PFSK-1 (cell line): ENCODE results near the gene MAST2.

Experiments
- FOXP2 ChIP-seq: optimal IDR thresholded peaks from 2 replicates; pipeline ENCODE3; 2011; ENCODE audit warnings: borderline replicate concordance, control low read depth, inconsistent platforms; ENCODE audit not compliant: insufficient read depth; ENCODE audit errors: extremely low read length, extremely low read depth
- POLR2AphosphoS5 ChIP-seq: IDR thresholded peaks from 2 replicates; pipeline ENCODE4 v1.6.1; 2012; ENCODE audit warnings: low read depth, mild to moderate bottlenecking, control low read depth, low read length, moderate library complexity
- REST ChIP-seq, 2 experiments: IDR thresholded peaks; 2 replicates each; pipeline versions ENCODE4 v1.6.1 to v1.8.0; 2011 to 2012; ENCODE audit warnings: low read depth in 2 of 2, low read length in 2 of 2, control low read depth in 1 of 2, inconsistent platforms in 1 of 2, mild to moderate bottlenecking in 1 of 2, moderate library complexity in 1 of 2; ENCODE audit not compliant: insufficient read depth in 1 of 2
- SIN3A ChIP-seq: IDR thresholded peaks from 2 replicates; pipeline ENCODE4 v1.6.1; 2012; ENCODE audit warnings: mild to moderate bottlenecking, low read length, moderate library complexity, borderline replicate concordance; ENCODE audit not compliant: insufficient read depth
- TAF1 ChIP-seq: IDR thresholded peaks from 2 replicates; pipeline ENCODE4 v1.6.1; 2012; ENCODE audit warnings: low read length, control low read depth, borderline replicate concordance; ENCODE audit not compliant: insufficient read depth

The MAST2 gene

GRCh38 chr1:46011121-46011695 is 207.8 kb downstream of the MAST2 start:
- no peak for TF ChIP-seq REST (IDR thresholded peaks at IDR 0.05; ENCODE audit: insufficient read depth in 1 of 2, low read depth in 2 of 2, low read length in 2 of 2)
- TF ChIP-seq TAF1: no peak
- no peak for TF ChIP-seq FOXP2
- no peak for TF ChIP-seq POLR2AphosphoS5
- no peak for TF ChIP-seq SIN3A

- TF ChIP-seq TAF1 (no peak), REST (IDR thresholded peaks at IDR 0.05; ENCODE audit: insufficient read depth in 1 of 2, low read depth in 2 of 2, low read length in 2 of 2) (no peak), FOXP2 (no peak), SIN3A (no peak), POLR2AphosphoS5 (no peak)
Observed at GRCh38 chr1:46012236-46012635, 208.8 kb downstream of the MAST2 start.

GRCh38 chr1:46013581-46013980 is 210.2 kb downstream of the MAST2 start:
- no peak for TF ChIP-seq REST (IDR thresholded peaks at IDR 0.05; ENCODE audit: insufficient read depth in 1 of 2, low read depth in 2 of 2, low read length in 2 of 2)
- TF ChIP-seq POLR2AphosphoS5: no peak
- TF ChIP-seq TAF1: no peak
- TF ChIP-seq FOXP2: no peak
- TF ChIP-seq SIN3A: no peak

- TF ChIP-seq REST (IDR thresholded peaks at IDR 0.05; ENCODE audit: insufficient read depth in 1 of 2, low read depth in 2 of 2, low read length in 2 of 2): no peak
- no peak for TF ChIP-seq SIN3A
- TF ChIP-seq TAF1: no peak
- TF ChIP-seq FOXP2: no peak
- no peak for TF ChIP-seq POLR2AphosphoS5
Observed at GRCh38 chr1:46017876-46018503, 214.6 kb downstream of the MAST2 start.

GRCh38 chr1:46019348-46019747 is 215.9 kb downstream of the MAST2 start:
- TF ChIP-seq SIN3A: no peak
- no peak for TF ChIP-seq TAF1
- no peak for TF ChIP-seq FOXP2
- TF ChIP-seq POLR2AphosphoS5: no peak
- no peak for TF ChIP-seq REST (IDR thresholded peaks at IDR 0.05; ENCODE audit: insufficient read depth in 1 of 2, low read depth in 2 of 2, low read length in 2 of 2)
